Measurements from ENCODE around the gene CRYGN.

The CRYGN gene

DNA sequence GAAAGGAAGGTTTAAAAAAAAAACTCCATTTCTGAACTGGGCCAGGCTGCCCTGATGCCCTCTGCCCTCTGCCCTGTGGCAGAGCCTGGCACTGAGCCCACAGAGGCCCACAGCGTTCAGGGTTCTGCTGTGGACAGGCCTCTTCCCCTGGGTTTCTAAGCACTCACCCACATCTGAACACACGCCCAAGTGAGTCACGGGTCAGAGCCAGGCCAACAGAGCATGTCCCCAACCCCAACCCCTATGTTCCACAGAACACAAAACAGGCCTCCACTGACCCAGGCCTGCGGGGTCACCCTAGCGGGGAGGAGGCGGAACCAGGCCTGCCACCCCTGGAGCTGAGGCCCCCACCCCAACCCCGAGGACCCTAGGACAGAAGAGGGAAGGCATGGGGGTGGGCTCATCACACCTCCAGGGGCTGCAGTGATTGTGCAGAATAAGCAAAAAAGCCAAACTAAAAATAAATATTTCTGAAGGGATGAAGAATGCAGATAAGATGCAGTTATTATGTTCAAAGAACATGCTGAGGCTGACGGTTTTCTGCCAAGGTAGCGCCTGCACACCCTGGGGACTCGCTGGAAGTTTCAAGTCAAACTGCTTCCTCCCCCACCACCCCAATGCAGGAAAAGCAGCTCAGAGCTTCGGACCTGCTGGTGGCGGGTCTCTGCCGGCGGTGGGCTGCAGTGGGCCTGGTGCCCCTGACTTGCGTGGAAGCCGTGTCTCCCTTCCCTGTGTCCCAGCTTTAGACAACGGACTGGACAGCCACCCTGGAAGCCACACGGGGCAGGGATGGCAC is 35.5 kb downstream of the CRYGN start:
- H3K27ac Mint-ChIP-seq: no peak overlapping the region
- H3K4me3 Mint-ChIP-seq: no peak overlapping the region
- H3K9me3 Mint-ChIP-seq: no peaks in the 10 kb centered on the region
- no peaks in the 10 kb centered on the region for H3K36me3 Mint-ChIP-seq (ENCODE audit: low read depth)
- H3K4me1 Mint-ChIP-seq (ENCODE audit: low read depth): peaks cover 4% of the 10 kb centered on the region
- peaks cover 25% of the 10 kb centered on the region for H3K27me3 Mint-ChIP-seq (ENCODE audit: low read depth)

DNA sequence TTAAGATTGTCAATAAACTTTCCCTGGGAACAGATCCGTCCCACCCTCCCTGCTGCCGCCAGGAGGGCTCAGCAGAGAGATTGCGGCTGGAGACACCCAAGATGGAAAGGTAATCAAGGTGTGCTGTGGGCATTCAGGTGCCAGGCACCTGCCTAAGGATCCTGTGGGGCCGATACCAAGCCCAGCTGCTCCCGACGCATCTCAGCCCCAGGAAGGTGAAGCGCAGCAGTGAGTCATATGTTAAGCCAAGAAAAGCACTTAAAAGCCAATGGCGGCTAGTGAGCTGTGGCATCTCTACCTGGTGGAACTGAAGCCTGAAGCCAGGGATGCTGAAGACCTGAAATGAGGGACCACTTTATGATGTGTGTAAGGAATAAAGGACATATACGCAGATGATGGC is 36.2 kb downstream of the CRYGN start:
- H3K27ac Mint-ChIP-seq: no peak overlapping the region
- peaks cover 3% of the 10 kb centered on the region for H3K4me1 Mint-ChIP-seq (ENCODE audit: low read depth)
- H3K9me3 Mint-ChIP-seq: no peaks in the 10 kb centered on the region
- no peak overlapping the region for H3K4me3 Mint-ChIP-seq
- peaks cover 20% of the 10 kb centered on the region for H3K27me3 Mint-ChIP-seq (ENCODE audit: low read depth)
- H3K36me3 Mint-ChIP-seq (ENCODE audit: low read depth): no peaks in the 10 kb centered on the region

DNA sequence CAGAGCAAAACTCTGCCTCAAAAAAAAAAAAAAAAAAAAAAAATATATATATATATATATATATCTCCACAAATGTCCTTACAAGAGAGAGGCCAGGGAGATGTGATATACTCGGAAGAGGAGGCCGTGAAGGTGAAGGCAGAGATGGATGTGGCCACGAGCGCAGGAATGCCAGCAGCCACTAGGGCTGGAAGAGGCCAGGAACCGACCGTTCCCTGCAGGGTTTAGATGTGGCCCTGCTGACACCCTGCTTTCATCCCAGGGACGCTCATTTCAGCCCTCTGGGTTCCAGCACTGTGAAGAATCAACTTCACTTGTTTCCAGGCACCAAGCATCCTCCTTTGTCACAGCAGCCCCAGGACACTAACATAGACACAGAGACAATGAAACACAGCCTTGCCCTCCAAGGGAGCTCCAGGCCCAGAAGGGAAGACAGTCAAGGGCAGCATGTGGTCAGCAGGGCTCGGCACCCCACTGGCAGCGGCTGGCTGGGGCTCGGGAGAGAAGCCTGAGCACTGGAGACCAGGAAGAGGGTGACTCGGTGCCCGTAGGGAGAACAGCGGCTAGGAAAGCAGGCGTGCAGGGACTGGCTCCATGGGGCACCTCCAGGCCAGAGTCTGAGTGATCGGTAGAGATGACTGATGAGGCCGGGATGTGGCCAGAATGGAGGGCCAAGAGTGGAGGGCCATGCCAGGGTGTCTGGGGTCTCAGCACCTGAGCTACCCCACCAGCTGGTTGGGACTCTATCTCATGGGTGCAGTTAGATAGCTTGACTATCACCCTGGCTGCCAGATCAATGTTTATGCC is 37.7 kb downstream of the CRYGN start:
- Mint-ChIP-seq H3K4me3 (no peak overlapping the region), H3K9me3 (no peaks in the 10 kb centered on the region), H3K27me3 (ENCODE audit: low read depth) (peaks cover 13% of the 10 kb centered on the region), H3K4me1 (ENCODE audit: low read depth) (no peaks in the 10 kb centered on the region), H3K27ac (no peak overlapping the region), H3K36me3 (ENCODE audit: low read depth) (no peaks in the 10 kb centered on the region)

DNA sequence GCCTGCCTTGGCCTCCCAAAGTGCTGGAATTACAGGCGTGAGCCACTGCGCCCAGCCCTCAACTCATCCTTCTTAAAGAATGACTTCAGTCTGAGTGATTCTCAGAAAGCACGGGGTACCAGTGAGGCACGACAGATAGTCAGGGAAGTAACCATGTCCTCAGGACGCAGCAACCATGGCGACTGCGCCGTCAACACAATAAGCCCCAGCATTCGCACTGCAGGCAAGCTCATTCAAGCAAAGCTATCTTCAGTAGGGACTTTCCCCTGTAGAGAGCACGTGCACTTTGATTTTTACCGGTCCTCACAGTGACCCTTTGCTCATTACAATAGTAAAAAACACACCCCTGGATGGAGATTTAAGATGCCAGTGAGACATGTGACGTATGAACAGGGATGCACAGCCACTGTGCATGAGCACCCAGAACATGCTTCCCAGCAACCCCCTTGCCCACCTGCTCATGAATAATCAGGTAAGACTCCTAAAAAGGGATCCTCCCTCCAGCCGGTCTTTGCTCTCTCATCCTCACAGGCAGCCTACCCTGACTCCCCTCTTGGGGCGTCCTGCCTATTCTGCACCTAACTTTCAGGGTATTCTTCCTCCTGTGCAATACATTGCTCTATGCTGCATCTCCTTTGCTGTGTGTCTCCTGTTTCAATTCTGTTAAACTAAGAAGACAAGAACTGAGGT is 39.2 kb downstream of the CRYGN start:
- no peaks in the 10 kb centered on the region for H3K9me3 Mint-ChIP-seq
- H3K27me3 Mint-ChIP-seq (ENCODE audit: low read depth): peaks cover 7% of the 10 kb centered on the region
- no peak overlapping the region for H3K4me3 Mint-ChIP-seq
- H3K4me1 Mint-ChIP-seq (ENCODE audit: low read depth): no peaks in the 10 kb centered on the region
- no peaks in the 10 kb centered on the region for H3K36me3 Mint-ChIP-seq (ENCODE audit: low read depth)
- H3K27ac Mint-ChIP-seq: no peak overlapping the region

DNA sequence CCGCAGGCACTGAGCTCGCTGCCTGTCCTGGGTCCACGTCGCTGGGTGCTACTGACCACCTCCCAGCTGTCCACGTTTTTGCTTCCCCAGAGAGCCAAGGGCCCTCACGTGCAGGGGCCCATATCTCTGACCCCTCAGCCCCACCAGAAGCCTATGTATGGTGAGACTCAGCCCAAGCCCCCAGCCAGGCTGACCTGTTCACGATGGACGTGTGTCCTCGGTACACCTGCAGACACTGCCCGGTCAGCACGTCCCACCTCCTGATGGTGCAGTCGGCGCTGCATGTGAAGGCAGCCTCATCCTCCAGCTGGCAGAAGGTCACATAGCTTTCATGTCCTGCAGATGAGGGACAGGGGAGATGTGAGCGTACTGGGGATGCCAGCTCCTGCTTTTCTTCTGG is 40.0 kb downstream of the CRYGN start:
- Mint-ChIP-seq H3K36me3 (ENCODE audit: low read depth) (no peaks in the 10 kb centered on the region), H3K27me3 (ENCODE audit: low read depth) (peaks cover 7% of the 10 kb centered on the region), H3K4me3 (no peak overlapping the region), H3K4me1 (ENCODE audit: low read depth) (no peaks in the 10 kb centered on the region), H3K27ac (no peak overlapping the region), H3K9me3 (no peaks in the 10 kb centered on the region)

DNA sequence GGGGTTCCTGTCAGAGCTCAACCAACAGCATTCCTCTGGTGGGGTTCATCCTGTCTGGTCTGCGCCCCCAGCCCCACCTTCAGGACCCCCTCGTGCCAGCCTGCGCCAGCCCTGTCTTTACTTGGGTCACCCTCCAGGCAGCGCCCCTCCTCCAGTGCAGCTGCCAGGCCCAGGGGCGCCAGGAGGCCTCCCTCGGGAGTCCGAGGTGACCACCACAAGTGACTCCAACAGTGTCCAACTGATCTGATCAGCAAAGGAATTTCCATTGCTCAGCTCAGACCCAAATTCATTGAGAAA is 40.7 kb downstream of the CRYGN start:
- Mint-ChIP-seq H3K9me3 (no peaks in the 10 kb centered on the region), H3K36me3 (ENCODE audit: low read depth) (no peaks in the 10 kb centered on the region), H3K4me3 (no peak overlapping the region), H3K4me1 (ENCODE audit: low read depth) (no peaks in the 10 kb centered on the region), H3K27me3 (ENCODE audit: low read depth) (peaks cover 7% of the 10 kb centered on the region), H3K27ac (no peak overlapping the region)

DNA sequence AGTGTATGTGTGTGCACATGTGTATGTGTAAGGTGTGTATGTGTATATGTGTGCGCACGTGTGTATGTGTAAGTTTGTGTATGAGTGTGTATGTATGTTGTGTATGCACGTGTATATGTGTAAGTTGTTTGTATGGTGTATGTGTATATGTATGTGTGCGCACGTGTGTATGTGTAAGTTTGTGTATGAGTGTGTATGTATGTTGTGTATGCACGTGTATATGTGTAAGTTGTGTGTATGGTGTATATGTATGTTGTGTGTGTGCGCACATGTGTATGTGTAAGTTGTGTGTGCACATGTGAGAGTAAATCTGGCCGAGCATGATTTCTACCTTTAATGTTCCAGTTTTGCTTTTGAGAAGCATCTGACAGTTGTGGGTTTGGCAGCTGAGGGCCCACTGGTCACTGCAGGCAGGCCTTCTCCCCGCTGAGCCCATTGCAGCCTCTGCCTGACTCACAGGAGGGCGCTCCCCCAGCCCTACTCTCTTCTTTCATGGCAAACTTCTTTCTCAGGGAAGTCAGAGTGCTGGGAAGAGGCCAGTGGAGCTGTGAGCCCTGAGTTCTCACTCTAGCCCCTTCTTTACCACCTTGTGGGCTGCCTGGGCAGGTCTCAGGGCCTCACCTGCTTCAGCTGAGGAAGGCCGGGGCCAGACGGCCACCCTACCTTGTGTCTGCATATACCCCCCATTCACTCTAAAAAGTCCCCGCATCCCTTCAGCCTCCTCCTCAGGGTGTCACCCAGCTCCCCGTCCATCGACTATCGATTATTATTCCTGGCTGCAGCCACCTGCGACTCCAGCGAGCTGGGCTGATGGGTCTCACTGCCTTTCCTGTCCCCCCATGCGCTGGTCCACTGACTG is 41.3 kb downstream of the CRYGN start:
- Mint-ChIP-seq H3K9me3 (no peaks in the 10 kb centered on the region), H3K4me1 (ENCODE audit: low read depth) (no peaks in the 10 kb centered on the region), H3K27ac (no peak overlapping the region), H3K36me3 (ENCODE audit: low read depth) (no peaks in the 10 kb centered on the region), H3K27me3 (ENCODE audit: low read depth) (peaks cover 7% of the 10 kb centered on the region), H3K4me3 (no peak overlapping the region)

DNA sequence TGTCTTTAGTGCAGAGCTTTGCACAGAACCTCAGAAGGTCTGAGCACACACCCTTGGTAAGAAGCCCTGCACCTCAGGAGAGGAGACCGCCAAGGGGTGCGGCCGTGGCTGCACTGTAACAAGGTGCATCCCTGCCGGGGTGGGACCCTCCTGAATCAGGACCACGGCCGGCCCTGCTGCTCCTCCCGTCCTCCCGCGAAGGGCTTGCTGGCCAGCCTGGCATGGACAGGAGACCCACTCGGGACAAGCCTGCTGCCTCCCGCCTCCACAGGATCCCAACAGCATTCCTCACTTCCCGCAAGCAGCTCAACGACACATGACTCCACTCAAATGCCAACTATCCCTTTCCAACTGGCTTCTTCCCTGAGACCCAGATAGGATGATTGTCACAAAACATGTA is 42.9 kb downstream of the CRYGN start:
- Mint-ChIP-seq H3K4me1 (ENCODE audit: low read depth) (no peaks in the 10 kb centered on the region), H3K9me3 (no peaks in the 10 kb centered on the region), H3K27ac (no peak overlapping the region), H3K27me3 (ENCODE audit: low read depth) (peaks cover 7% of the 10 kb centered on the region), H3K4me3 (no peak overlapping the region), H3K36me3 (ENCODE audit: low read depth) (no peaks in the 10 kb centered on the region)

DNA sequence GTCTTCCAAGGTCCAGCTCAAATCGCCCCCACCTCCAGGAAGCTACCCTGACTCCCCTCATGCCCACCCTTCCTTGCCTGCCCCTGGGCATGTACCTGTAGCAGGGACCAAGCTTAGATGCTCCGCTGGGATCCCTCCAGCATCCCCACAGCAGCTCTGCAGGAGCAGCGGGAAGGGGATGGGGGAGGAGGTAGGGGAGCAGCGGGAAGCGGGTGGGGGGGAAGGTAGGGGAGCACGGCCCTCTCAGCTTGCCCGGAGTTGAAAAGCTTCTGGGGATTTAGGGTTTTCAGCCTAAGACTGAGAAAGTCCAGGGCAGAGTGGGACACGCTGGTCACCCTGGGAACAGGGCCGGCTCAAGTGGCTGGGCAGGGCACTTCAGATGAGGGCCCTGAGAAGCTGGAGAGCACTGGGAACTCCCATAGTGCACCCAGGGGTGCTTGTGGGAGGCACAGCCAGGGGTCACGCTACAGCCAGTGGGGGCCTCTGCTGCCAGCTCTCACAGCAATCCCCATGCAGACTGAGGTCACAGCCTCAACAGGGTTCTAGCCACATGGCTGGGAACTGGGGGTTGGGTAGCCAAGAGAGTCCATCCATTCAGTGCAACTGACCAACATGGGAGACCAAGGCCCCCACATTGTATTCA is 43.5 kb downstream of the CRYGN start:
- no peaks in the 10 kb centered on the region for H3K36me3 Mint-ChIP-seq (ENCODE audit: low read depth)
- H3K4me3 Mint-ChIP-seq: no peak overlapping the region
- peaks cover 7% of the 10 kb centered on the region for H3K27me3 Mint-ChIP-seq (ENCODE audit: low read depth)
- H3K27ac Mint-ChIP-seq: no peak overlapping the region
- no peaks in the 10 kb centered on the region for H3K9me3 Mint-ChIP-seq
- H3K4me1 Mint-ChIP-seq (ENCODE audit: low read depth): no peaks in the 10 kb centered on the region

DNA sequence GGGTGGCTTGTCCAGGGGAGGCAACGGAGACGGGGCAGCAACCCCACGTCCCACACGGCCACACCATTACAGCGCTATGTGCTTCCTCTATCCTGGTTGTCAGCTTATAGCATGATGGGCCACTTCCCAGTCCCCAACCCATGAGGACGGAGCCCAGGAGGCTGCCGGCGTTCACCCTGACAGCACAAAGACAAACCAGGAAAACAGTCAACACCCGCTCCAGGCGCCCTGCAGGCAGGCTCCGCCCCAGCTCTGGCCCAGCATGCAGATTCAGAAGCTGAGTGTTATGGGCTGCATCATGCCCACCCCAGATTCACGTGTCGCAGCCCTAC is 44.9 kb downstream of the CRYGN start:
- Mint-ChIP-seq H3K27ac (no peak overlapping the region), H3K27me3 (ENCODE audit: low read depth) (no peaks in the 10 kb centered on the region), H3K9me3 (no peaks in the 10 kb centered on the region), H3K36me3 (ENCODE audit: low read depth) (no peaks in the 10 kb centered on the region), H3K4me1 (ENCODE audit: low read depth) (no peaks in the 10 kb centered on the region), H3K4me3 (no peak overlapping the region)

DNA sequence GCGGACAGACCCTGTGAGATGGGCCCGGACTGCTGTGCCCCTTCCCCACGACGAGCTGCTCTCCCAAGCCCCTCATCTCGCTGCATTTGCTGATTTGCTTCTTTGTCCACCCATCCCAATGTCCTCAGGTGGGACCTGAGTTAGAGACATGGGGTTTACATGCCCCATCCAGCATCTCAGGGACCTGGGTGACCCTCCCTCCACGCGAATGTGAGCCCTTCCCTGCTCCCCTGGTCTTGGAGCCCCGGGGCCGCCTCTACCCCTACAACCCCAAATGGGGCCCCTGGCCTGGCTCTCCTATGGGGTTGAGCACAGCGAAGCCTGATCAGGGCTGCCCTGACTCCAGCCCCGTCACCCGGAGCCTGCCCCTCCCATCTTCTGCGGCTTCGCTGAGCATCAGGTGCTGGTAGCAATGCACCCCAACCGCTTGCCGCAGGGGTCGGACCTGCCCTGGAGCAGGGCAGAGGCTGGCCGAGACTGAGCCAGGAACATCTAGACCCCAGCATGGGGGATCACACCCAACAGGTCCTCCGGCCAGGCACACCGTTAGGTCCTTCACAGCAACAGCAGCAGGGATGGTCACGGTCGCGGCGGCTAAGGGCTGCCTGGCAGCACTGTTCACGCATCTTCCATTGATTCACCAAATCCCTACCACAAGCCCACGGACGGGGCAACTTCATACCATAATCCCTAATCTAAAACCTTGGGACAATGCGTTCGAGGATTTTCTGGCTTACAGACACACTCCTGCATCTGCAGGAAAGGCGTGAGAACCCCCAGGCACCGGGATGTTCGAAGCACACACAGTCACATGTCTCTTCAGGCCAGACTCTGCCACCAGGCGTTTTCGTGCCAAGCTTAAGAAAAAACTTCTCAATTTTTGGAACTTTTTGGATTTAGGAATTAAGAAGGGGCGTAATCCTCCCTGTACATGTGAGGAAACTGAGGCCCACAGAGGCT is 45.6 kb downstream of the CRYGN start:
- H3K27me3 Mint-ChIP-seq (ENCODE audit: low read depth): no peaks in the 10 kb centered on the region
- H3K4me3 Mint-ChIP-seq: no peak overlapping the region
- H3K36me3 Mint-ChIP-seq (ENCODE audit: low read depth): no peaks in the 10 kb centered on the region
- H3K4me1 Mint-ChIP-seq (ENCODE audit: low read depth): no peaks in the 10 kb centered on the region
- no peaks in the 10 kb centered on the region for H3K9me3 Mint-ChIP-seq
- no peak overlapping the region for H3K27ac Mint-ChIP-seq

DNA sequence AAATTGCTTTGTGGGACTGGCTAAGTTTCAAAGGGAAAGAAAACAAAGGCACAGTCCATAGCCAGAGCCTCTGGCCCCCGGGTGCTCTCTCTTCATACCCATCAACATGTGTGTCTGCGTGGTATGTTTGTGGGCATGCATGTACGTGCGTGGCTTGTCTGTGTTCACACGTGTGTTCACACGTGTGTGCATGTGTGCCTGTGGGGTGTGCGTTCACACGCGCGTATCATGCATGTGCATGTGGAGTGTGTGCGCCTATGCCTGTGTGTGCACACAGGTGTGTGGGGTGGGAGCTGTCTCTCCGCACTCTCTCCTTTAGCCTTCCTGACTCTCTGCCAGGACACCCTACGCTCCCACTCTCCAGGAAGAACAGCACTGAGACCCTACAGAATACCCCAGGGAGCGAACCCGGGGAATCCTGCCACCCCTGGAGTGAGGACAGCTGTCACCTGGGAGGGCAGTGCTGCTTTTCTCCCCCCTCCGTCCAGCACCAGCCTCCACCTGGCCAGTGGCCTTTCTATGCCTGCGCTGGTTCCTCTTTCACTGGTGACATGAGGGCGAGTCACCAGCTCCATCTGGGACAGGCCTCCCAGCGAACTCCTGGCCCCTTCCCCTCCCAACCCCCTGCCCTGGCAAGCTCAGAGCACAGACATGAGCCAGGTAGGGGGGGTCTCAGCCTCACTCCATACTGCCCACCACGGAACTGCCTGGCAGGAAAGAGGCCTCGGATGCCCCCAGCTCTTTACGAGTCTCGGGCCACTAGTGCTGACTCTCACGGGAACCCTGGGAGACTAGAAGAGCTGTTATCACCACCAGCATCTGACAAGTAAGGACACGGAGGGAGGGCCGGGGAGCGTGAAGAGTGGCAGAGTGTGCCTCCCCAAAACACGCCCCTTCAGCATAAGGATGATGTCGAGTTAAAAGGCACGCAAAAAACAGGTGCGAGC is 46.6 kb downstream of the CRYGN start:
- H3K27me3 Mint-ChIP-seq (ENCODE audit: low read depth): no peaks in the 10 kb centered on the region
- no peaks in the 10 kb centered on the region for H3K36me3 Mint-ChIP-seq (ENCODE audit: low read depth)
- H3K9me3 Mint-ChIP-seq: no peaks in the 10 kb centered on the region
- H3K4me3 Mint-ChIP-seq: no peak overlapping the region
- no peaks in the 10 kb centered on the region for H3K4me1 Mint-ChIP-seq (ENCODE audit: low read depth)
- no peak overlapping the region for H3K27ac Mint-ChIP-seq

Data from T-helper 1 cell treated with Interleukin-12 subunit alpha and Interleukin-12 subunit beta and Interleukin-4 antibody, amounts not matched to agents 30 μg/mL and 1 μg/mL, for 36 hours (primary cell).